Panc1 (cell line): ENCODE data around the gene DHX32. TPM values are rescaled to one million over a fixed set of nuclear protein-coding genes. Genes with fewer than 3 reads are reported as not detected.

Source experiments
- ATAC-seq: fragments of 200-7000 bp; cut with Tn5 transposase; 2 replicates; pipeline ENCODE4 v1.9.1; 2020; ENCODE audit warnings: mild to moderate bottlenecking, moderate library complexity
- BruUV-seq: library from RNA; stranded (reverse); fragments of 400-500 nt; replicated peaks from 2 replicates; lab custom pipeline; 2021; lab: Mats Ljungman, UMichigan
- CTCF ChIA-PET: fragments of 300-600 bp; sonication (Branson Sonifier 250); formaldehyde crosslinking; loops from one replicate; lab custom pipeline; 2022; ENCODE audit warnings: antibody characterized with exemption; lab: Charles Lee
- POLR2A ChIA-PET: fragments of 300-600 bp; sonication (Branson Sonifier 250); formaldehyde crosslinking; loops from one replicate; lab custom pipeline; 2022; ENCODE audit warnings: antibody characterized with exemption; lab: Charles Lee
- DNase-seq: peaks from one replicate; pipeline ENCODE4 v3.0.0-alpha.2; 2010; ENCODE audit warnings: low read depth, low spot score
- H3K27ac ChIP-seq: 2 replicates; pipeline ENCODE4 v1.5.1; 2011; ENCODE audit warnings: mild to moderate bottlenecking, low read length, inconsistent platforms
- H3K27me3 ChIP-seq: fragments of 200-500 bp; sonication (Bioruptor generic); 2 replicates; pipeline ENCODE4 v1.6.0; 2014; ENCODE audit warnings: low read length, inconsistent platforms; ENCODE audit not compliant: control insufficient read depth, insufficient read depth
- H3K36me3 ChIP-seq: fragments of 200-500 bp; sonication (Bioruptor generic); 2 replicates; pipeline ENCODE4 v1.5.1; 2014; ENCODE audit warnings: inconsistent platforms, mild to moderate bottlenecking, low read length, moderate library complexity; ENCODE audit not compliant: control insufficient read depth, insufficient read depth
- H3K4me1 ChIP-seq: 2 replicates; pipeline ENCODE4 v1.5.1; 2011; ENCODE audit warnings: inconsistent platforms, mild to moderate bottlenecking, low read length, moderate library complexity; ENCODE audit not compliant: control insufficient read depth, insufficient read depth
- H3K4me3 ChIP-seq, 2 experiments: 2 replicates each; pipeline ENCODE4 v1.5.1; 2011 to 2012; ENCODE audit warnings: low read depth in 2 of 2, low read length in 2 of 2, mild to moderate bottlenecking in 2 of 2, inconsistent platforms in 1 of 2, moderate library complexity in 1 of 2
- H3K9me3 ChIP-seq: fragments of 200-500 bp; sonication (Bioruptor generic); 2 replicates; pipeline ENCODE4 v1.5.1; 2014; ENCODE audit warnings: low read depth, mild to moderate bottlenecking, inconsistent platforms, low read length, moderate library complexity; ENCODE audit not compliant: control insufficient read depth, insufficient read depth
- CTCF ChIP-seq: fragments of 450-650 bp; IDR thresholded peaks from 2 replicates; pipeline ENCODE4 v1.5.1; 2017; ENCODE audit warnings: mild to moderate bottlenecking
- POLR2AphosphoS5 ChIP-seq: IDR thresholded peaks from 2 replicates; pipeline ENCODE4 v1.6.1; 2012; ENCODE audit warnings: mild to moderate bottlenecking, low read depth, low read length, moderate library complexity
- REST ChIP-seq, 2 experiments: IDR thresholded peaks; 2 replicates each; pipeline ENCODE4 v1.6.1; 2011 to 2012; ENCODE audit warnings: low read depth in 2 of 2, control low read depth in 1 of 2, low read length in 1 of 2, mild to moderate bottlenecking in 1 of 2, moderate library complexity in 1 of 2; ENCODE audit not compliant: insufficient read depth in 1 of 2
- SIN3A ChIP-seq: IDR thresholded peaks from 2 replicates; pipeline ENCODE4 v1.6.1; 2012; ENCODE audit warnings: low read depth, mild to moderate bottlenecking, low read length, moderate library complexity, borderline replicate concordance; ENCODE audit not compliant: insufficient read depth
- TCF7L2 ChIP-seq: IDR thresholded peaks from 2 replicates; pipeline ENCODE4 v1.6.1; 2011; ENCODE audit warnings: mild to moderate bottlenecking, low read depth, low read length, inconsistent platforms
- in situ Hi-C: cut with HindIII; loops from 2 replicates; pipeline ENCODE4 v1.10.0; 2016; ENCODE audit warnings: low sequenced_read_pairs, low pct_unique_long_range_greater_than_20kb
- intact Hi-C: fragments of 100-400 bp; cut with micrococcal nuclease; formaldehyde crosslinking; loops from one replicate; pipeline ENCODE4 v1.10.0; 2022; ENCODE audit not compliant: unreplicated experiment
- total RNA-seq: library from RNA; stranded (reverse); gene quantifications from one replicate; pipeline ENCODE4 v1.2.1, GENCODE V29; 2021; ENCODE audit not compliant: unreplicated experiment

The DHX32 gene
- total RNA-seq, 1 experiment from 2014 or later = 117 TPM

GRCh38 chr10:125845617-125846016, 35.5 kb downstream of the DHX32 start:
- peak; percentile 29; the same call in 1 of the 2 replicates for ATAC-seq
- no peak overlapping the region for H3K27ac ChIP-seq
- H3K36me3 ChIP-seq = peaks cover 21% of the 10 kb centered on the region
- DNase-seq = no peak
- no peaks in the 10 kb centered on the region for H3K27me3 ChIP-seq
- ChIA-PET POLR2A (no interaction called here), CTCF (no interaction called here)
- in situ Hi-C loops = no loop called here
- H3K4me1 ChIP-seq = no peaks in the 10 kb centered on the region; the same call in 1 of the 2 replicates
- TF ChIP-seq REST (IDR thresholded peaks at IDR 0.05; ENCODE audit: insufficient read depth in 1 of 2, low read depth in 2 of 2, low read length in 1 of 2) = no peak
- TF ChIP-seq TCF7L2 = no peak
- no peak for TF ChIP-seq CTCF
- no TSS peak for BruUV-seq
- intact Hi-C loops = no loop called here
- no peaks in the 10 kb centered on the region for H3K9me3 ChIP-seq
- no peak overlapping the region for H3K4me3 ChIP-seq

GRCh38 chr10:125844751-125845221, 36.3 kb downstream of the DHX32 start:
- CTCF ChIA-PET = no interaction called here
- TF ChIP-seq TCF7L2 (no peak), CTCF (no peak), REST (IDR thresholded peaks at IDR 0.05; ENCODE audit: insufficient read depth in 1 of 2, low read depth in 2 of 2, low read length in 1 of 2) (no peak), SIN3A (no peak), POLR2AphosphoS5 (no peak)
- BruUV-seq = no TSS peak
- H3K4me1 ChIP-seq = no peaks in the 10 kb centered on the region; the same call in 1 of the 2 replicates
- no peak overlapping the region for H3K4me3 ChIP-seq
- intact Hi-C loops = no loop called here
- POLR2A ChIA-PET = no interaction called here
- no peaks in the 10 kb centered on the region for H3K9me3 ChIP-seq
- DNase-seq = no peak
- no peak overlapping the region for H3K27ac ChIP-seq
- peaks cover 26% of the 10 kb centered on the region for H3K36me3 ChIP-seq
- in situ Hi-C loops = no loop called here
- no peaks in the 10 kb centered on the region for H3K27me3 ChIP-seq
- no peak for ATAC-seq
